Naive thymus-derived CD4-positive, alpha-beta T cell (primary cell): ENCODE measurements around the gene GNAI3. TPM values are rescaled to one million over a fixed set of nuclear protein-coding genes. Genes with fewer than 3 reads are reported as not detected.

Experiments used
- ATAC-seq: fragments of 150-1000 bp; cut with Tn5 transposase; 2 replicates; pipeline ENCODE4 v1.10.0; 2021; ENCODE audit warnings: mild to moderate bottlenecking, moderate library complexity
- CTCF ChIA-PET: fragments of 350-600 bp; sonication (Branson Sonifier 250); formaldehyde crosslinking; loops from one replicate; lab custom pipeline; 2021; ENCODE audit warnings: antibody characterized with exemption; lab: Charles Lee
- POLR2A ChIA-PET: fragments of 350-600 bp; sonication (Branson Sonifier 250); formaldehyde crosslinking; loops from one replicate; lab custom pipeline; 2021; ENCODE audit warnings: antibody characterized with exemption, inconsistent platforms; lab: Charles Lee
- DNase-seq, 9 donors: peaks; one replicate each; pipeline versions ENCODE4 v3.0.0 to v3.0.0-alpha.2; 2020 to 2022; ENCODE audit warnings: mixed read lengths in 1 of 9
- H3K27ac ChIP-seq: one replicate; pipeline ENCODE4 v1.7.0; 2013; ENCODE audit warnings: mild to moderate bottlenecking, low read depth, low read length, moderate library complexity
- H3K27me3 ChIP-seq, 2 donors: one replicate each; pipeline ENCODE4 v1.7.0; 2013; ENCODE audit warnings: low read length in 2 of 2, mild to moderate bottlenecking in 2 of 2, moderate library complexity in 2 of 2; ENCODE audit not compliant: control insufficient read depth in 2 of 2, insufficient read depth in 2 of 2
- H3K36me3 ChIP-seq, 3 experiments: 1 replicate in 2 of 3; 2 replicates in 1 of 3; pipeline ENCODE4 v1.7.0; 2013; ENCODE audit warnings: low read length in 3 of 3, mild to moderate bottlenecking in 3 of 3, moderate library complexity in 1 of 3; ENCODE audit not compliant: insufficient read depth in 3 of 3, control insufficient read depth in 2 of 3
- H3K4me1 ChIP-seq, 2 donors: one replicate each; pipeline ENCODE4 v1.7.0; 2013; ENCODE audit warnings: low read length in 2 of 2, mild to moderate bottlenecking in 2 of 2, moderate library complexity in 1 of 2; ENCODE audit not compliant: control insufficient read depth in 2 of 2, insufficient read depth in 2 of 2
- H3K4me3 ChIP-seq: 2 replicates; pipeline ENCODE4 v1.7.0; 2013; ENCODE audit warnings: mild to moderate bottlenecking, low read length
- H3K9me3 ChIP-seq, 3 experiments: 1 replicate in 2 of 3; 2 replicates in 1 of 3; pipeline ENCODE4 v1.7.0; 2013; ENCODE audit warnings: low read length in 3 of 3; ENCODE audit not compliant: control insufficient read depth in 2 of 3
- H3K27ac Mint-ChIP-seq, 9 donors: one replicate each; pipeline ENCODE4 v1.8.0; 2020 to 2022; ENCODE audit warnings: mixed read lengths in 9 of 9, mild to moderate bottlenecking in 8 of 9, moderate library complexity in 5 of 9, inconsistent platforms in 2 of 9
- H3K27me3 Mint-ChIP-seq, 5 donors: one replicate each; pipeline ENCODE4 v1.8.0; 2021 to 2022; ENCODE audit warnings: mixed read lengths in 5 of 5, mild to moderate bottlenecking in 1 of 5
- H3K36me3 Mint-ChIP-seq, 5 donors: one replicate each; pipeline ENCODE4 v1.8.0; 2020 to 2022; ENCODE audit warnings: mixed read lengths in 5 of 5, mild to moderate bottlenecking in 3 of 5, inconsistent platforms in 1 of 5
- H3K4me1 Mint-ChIP-seq, 7 donors: one replicate each; pipeline ENCODE4 v1.8.0; 2020 to 2022; ENCODE audit warnings: mixed read lengths in 7 of 7, mild to moderate bottlenecking in 3 of 7, inconsistent platforms in 1 of 7
- H3K4me3 Mint-ChIP-seq, 10 donors: one replicate each; pipeline ENCODE4 v1.8.0; 2020 to 2022; ENCODE audit warnings: mild to moderate bottlenecking in 10 of 10, mixed read lengths in 10 of 10, moderate library complexity in 6 of 10, inconsistent platforms in 2 of 10
- H3K9me3 Mint-ChIP-seq, 11 donors: one replicate each; pipeline ENCODE4 v1.8.0; 2020 to 2022; ENCODE audit warnings: mixed read lengths in 11 of 11, mild to moderate bottlenecking in 4 of 11, inconsistent platforms in 1 of 11, moderate library complexity in 1 of 11
- intact Hi-C, 2 donors: fragments of 100-400 bp; cut with micrococcal nuclease; formaldehyde crosslinking; loops; one replicate each; pipeline ENCODE4 v1.15.1; 2023
- polyA plus RNA-seq, 2 donors: library from polyadenylated mRNA; unstranded; fragments of 300-500 nt; fragmentation: Illumina TruSeq; gene quantifications; one replicate each; pipeline ENCODE4 v1.2.3, GENCODE V29; 2021
- total RNA-seq, 6 experiments: library from RNA in 5 of 6; stranded (reverse) in 5 of 6; gene quantifications; 1 replicate in 5 of 6; 2 replicates in 1 of 6; pipeline ENCODE4 v1.2.3 and lab custom pipeline; 2021 to 2026

Gene GNAI3
- total and polyA plus RNA-seq, 7 experiments from 2014 or later = 4.9 to 9.3 (median 7.2) TPM

DNA sequence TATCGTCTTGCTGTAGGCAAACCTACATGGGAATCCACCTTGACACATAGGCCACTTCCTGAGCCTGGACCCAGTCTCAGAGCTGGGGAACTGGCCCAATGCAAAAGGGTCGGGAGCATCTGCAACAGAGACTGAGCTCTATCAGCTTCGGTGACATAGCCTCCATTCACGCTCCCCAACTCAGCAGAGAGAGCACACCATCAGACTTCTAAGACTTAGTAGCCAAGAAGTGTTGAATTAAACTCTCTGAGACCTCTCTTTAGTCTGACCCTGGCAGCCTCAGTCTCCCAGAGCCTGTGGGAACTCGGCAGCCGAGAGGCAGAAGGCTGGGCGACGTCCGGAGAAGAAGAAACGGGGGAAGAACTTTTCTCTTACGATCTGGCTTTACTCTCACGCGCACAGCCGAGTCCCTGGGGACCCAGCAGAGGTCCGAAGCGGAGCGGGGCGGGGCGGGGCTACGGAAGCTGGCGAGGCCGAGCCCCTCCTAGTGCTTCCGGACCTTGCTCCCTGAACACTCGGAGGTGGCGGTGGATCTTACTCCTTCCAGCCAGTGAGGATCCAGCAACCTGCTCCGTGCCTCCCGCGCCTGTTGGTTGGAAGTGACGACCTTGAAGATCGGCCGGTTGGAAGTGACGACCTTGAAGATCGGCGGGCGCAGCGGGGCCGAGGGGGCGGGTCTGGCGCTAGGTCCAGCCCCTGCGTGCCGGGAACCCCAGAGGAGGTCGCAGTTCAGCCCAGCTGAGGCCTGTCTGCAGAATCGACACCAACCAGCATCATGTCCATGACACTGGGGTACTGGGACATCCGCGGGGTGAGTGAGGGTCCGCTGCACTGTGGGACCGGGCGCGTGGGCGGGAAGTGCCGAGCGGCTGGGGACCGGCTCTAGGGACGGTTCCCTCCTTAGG is 107.5 kb downstream of the GNAI3 start, which contains the start of gene GSTM4:
Gene GSTM4 (plus strand): TSS at position 485 of the 905 bp plus-strand sequence. CDS start 291 bp downstream, at position 776.
- peak within 1 kb of the TSS; percentile 67 for H3K27ac ChIP-seq
- H3K9me3 ChIP-seq = no peaks in the 10 kb centered on the region
- Mint-ChIP-seq H3K27ac (peak within 1 kb of the TSS; percentile 76 to 94 (median 87)), H3K36me3 (peaks cover 0 to 6% (median 0%) of the 10 kb centered on the region in 5 donors), H3K27me3 (peaks cover 0 to 28% (median 0%) of the 10 kb centered on the region in 5 donors), H3K9me3 (no peaks in the 10 kb centered on the region), H3K4me1 (peaks cover 10 to 36% (median 24%) of the 10 kb centered on the region in 7 donors), H3K4me3 (peak within 1 kb of the TSS; percentile 87 to 96 (median 94))
- peaks cover 0 to 5% (median 0%) of the 10 kb centered on the region in 3 experiments for H3K36me3 ChIP-seq
- no peaks in the 10 kb centered on the region for H3K27me3 ChIP-seq
- intact Hi-C loops = loop anchor here (1.0 kb wide), 2 partner anchors 12 to 13 kb away; partner anchors contain the start of gene GSTM2 (in 1 of the 2)
- ChIA-PET POLR2A (interaction anchor here (0.6 to 0.7 kb wide), 3 partner anchors 9 to 12 kb away, joined by 4 to 5 read pairs (median 4); no protein-coding TSS in a partner anchor), CTCF (interaction anchor here (0.5 to 5.2 kb wide), 6 partner anchors 14 to 577 kb away, joined by 3 to 41 read pairs (median 3); no protein-coding TSS in a partner anchor)
- H3K4me3 ChIP-seq = peak within 1 kb of the TSS; percentile 89
- H3K4me1 ChIP-seq = peaks cover 6 to 9% of the 10 kb centered on the region in 2 donors
- peak; percentile 88 for ATAC-seq
- DNase-seq = peak in 8 of 9 donors; percentile 18 to 76 (median 38)

DNA sequence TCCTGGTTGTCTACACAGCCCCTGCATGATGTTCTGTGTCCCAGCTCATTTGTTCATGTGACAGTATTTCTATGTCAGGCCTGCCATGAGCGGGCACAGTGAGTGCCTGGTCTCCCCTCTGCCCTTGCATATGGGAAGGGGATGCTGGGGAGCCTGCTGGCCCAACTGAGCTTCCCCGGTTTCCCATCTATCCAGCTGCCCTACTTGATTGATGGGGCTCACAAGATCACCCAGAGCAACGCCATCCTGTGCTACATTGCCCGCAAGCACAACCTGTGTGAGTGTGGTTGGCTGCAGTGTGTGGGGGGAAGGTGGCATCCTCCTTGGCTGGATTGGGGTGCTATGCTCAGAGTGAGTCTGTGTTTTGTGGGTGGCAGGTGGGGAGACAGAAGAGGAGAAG is 109.0 kb downstream of the GNAI3 start:
- H3K36me3 Mint-ChIP-seq = peaks cover 0 to 6% (median 0%) of the 10 kb centered on the region in 5 donors
- no peak overlapping the region for H3K4me3 ChIP-seq
- peak overlapping the region in 9 of 10 donors; percentile 42 to 96 (median 83) for H3K4me3 Mint-ChIP-seq
- peak overlapping the region in 4 of 9 donors; percentile 36 to 60 (median 46) for H3K27ac Mint-ChIP-seq
- peaks cover 10 to 36% (median 26%) of the 10 kb centered on the region in 7 donors for H3K4me1 Mint-ChIP-seq
- no peak overlapping the region for H3K27ac ChIP-seq
- POLR2A ChIA-PET = no interaction called here
- no peaks in the 10 kb centered on the region for H3K9me3 ChIP-seq
- intact Hi-C loops = no loop called here
- peaks cover 0 to 15% (median 0%) of the 10 kb centered on the region in 5 donors for H3K27me3 Mint-ChIP-seq
- peaks cover 6 to 9% of the 10 kb centered on the region in 2 donors for H3K4me1 ChIP-seq
- no peaks in the 10 kb centered on the region for H3K9me3 Mint-ChIP-seq
- H3K27me3 ChIP-seq = no peaks in the 10 kb centered on the region
- CTCF ChIA-PET = interaction anchor here (5.2 kb wide), 1 partner anchor 15 kb away, joined by 41 read pairs; no protein-coding TSS in a partner anchor
- ATAC-seq = no peak
- H3K36me3 ChIP-seq = peaks cover 0 to 5% (median 0%) of the 10 kb centered on the region in 3 experiments
- no peak for DNase-seq

DNA sequence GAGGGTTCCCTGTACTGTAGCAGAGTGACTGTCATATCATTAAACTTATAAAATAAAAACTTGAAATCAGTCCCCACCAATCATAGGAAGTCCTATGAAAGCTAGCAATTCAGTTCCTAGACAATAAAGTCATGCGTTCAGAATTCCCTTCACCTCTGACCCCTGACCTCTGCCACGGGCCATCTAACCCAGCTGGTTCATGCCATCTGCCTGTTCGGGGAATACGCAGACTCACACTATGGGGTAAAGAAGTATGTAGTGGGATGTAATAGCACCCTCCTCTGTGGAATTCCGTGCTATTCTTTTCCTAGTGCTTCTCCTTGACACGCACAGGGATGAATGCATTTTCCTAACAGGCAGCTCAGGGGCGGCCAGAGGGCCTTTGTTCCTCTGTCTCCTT is 109.6 kb downstream of the GNAI3 start:
- H3K4me1 Mint-ChIP-seq = peaks cover 10 to 36% (median 26%) of the 10 kb centered on the region in 7 donors
- Histone ChIP-seq H3K27ac (no peak overlapping the region), H3K9me3 (no peaks in the 10 kb centered on the region), H3K4me1 (peaks cover 6 to 9% of the 10 kb centered on the region in 2 donors), H3K4me3 (no peak overlapping the region), H3K36me3 (peaks cover 0 to 5% (median 0%) of the 10 kb centered on the region in 3 experiments), H3K27me3 (no peaks in the 10 kb centered on the region)
- peaks cover 0 to 6% (median 0%) of the 10 kb centered on the region in 5 donors for H3K36me3 Mint-ChIP-seq
- DNase-seq (no peak), ATAC-seq (no peak)
- H3K27ac Mint-ChIP-seq = peak overlapping the region in 3 of 9 donors; percentile 17 to 65 (median 42)
- intact Hi-C loops = no loop called here
- CTCF ChIA-PET = interaction anchor here (5.2 kb wide), 1 partner anchor 16 kb away, joined by 41 read pairs; no protein-coding TSS in a partner anchor
- POLR2A ChIA-PET = interaction anchor here (0.6 kb wide), 1 partner anchor 20 kb away, joined by 3 read pairs; no protein-coding TSS in a partner anchor
- H3K9me3 Mint-ChIP-seq = no peaks in the 10 kb centered on the region
- H3K27me3 Mint-ChIP-seq = peaks cover 0 to 11% (median 0%) of the 10 kb centered on the region in 5 donors
- H3K4me3 Mint-ChIP-seq = peak overlapping the region in 9 of 10 donors; percentile 25 to 94 (median 60)

DNA sequence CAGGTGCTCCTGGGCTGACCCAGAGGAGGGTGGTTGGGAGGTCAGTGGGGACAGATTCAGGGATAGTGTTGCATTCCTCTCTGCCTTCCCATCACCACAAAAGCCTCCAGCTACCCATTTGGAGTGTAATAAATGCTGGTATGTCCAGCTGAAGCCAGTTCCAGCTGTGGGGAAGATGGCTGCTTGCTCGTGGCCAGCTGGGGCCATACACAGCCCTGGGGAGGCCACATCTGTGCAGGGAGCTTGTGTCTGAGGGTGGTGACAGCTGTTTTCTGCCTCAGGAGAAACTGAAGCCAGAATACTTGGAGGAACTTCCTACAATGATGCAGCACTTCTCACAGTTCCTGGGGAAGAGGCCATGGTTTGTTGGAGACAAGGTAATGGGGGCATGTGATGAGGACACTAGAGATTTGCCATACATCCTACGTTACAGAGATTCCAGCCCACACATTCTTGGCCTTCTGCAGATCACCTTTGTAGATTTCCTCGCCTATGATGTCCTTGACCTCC is 110.2 kb downstream of the GNAI3 start:
- Histone ChIP-seq H3K27ac (no peak overlapping the region), H3K36me3 (peaks cover 0 to 5% (median 0%) of the 10 kb centered on the region in 3 experiments), H3K4me1 (peaks cover 6 to 9% of the 10 kb centered on the region in 2 donors), H3K27me3 (no peaks in the 10 kb centered on the region), H3K9me3 (no peaks in the 10 kb centered on the region), H3K4me3 (no peak overlapping the region)
- ChIA-PET POLR2A (interaction anchor here (0.6 kb wide), 1 partner anchor 20 kb away, joined by 3 read pairs; no protein-coding TSS in a partner anchor), CTCF (interaction anchor here (5.2 kb wide), 1 partner anchor 16 kb away, joined by 41 read pairs; no protein-coding TSS in a partner anchor)
- Mint-ChIP-seq H3K36me3 (peaks cover 0 to 6% (median 0%) of the 10 kb centered on the region in 5 donors), H3K27ac (peak overlapping the region in 1 of 9 donors; percentile 65), H3K27me3 (peaks cover 0 to 5% (median 0%) of the 10 kb centered on the region in 5 donors), H3K9me3 (no peaks in the 10 kb centered on the region), H3K4me3 (peak overlapping the region in 4 of 10 donors; percentile 18 to 67 (median 44)), H3K4me1 (peaks cover 10 to 33% (median 26%) of the 10 kb centered on the region in 7 donors)
- intact Hi-C loops = no loop called here
- DNase-seq (no peak), ATAC-seq (no peak)

DNA sequence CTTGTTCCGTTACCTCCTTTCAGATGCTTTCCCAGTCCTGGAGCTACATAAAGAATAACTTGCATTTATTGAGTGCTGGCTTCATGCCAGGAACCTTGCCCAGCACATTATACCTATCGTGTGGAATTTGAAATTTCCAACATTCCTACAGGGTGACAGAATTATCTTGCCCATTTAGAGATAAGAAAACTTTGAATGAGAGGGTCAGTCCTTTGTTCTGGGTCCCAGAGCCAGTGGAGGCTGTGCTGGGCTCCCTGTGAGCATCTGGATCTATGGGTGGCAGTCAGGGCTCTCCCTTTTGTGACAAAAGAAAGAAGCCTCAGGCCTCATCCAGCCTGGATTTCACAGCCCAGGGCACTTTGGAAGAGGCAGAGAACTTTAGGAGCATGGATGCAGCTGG is 110.7 kb downstream of the GNAI3 start:
- ChIA-PET POLR2A (interaction anchor here (1.0 kb wide), 1 partner anchor 9 kb away, joined by 3 read pairs; no protein-coding TSS in a partner anchor), CTCF (no interaction called here)
- Histone ChIP-seq H3K27me3 (no peaks in the 10 kb centered on the region), H3K9me3 (no peaks in the 10 kb centered on the region), H3K27ac (no peak overlapping the region), H3K36me3 (peaks cover 0 to 5% (median 0%) of the 10 kb centered on the region in 3 experiments), H3K4me3 (no peak overlapping the region), H3K4me1 (peaks cover 6 to 9% of the 10 kb centered on the region in 2 donors)
- H3K4me3 Mint-ChIP-seq = peak overlapping the region in 1 of 10 donors; percentile 29
- H3K9me3 Mint-ChIP-seq = no peaks in the 10 kb centered on the region
- ATAC-seq (no peak), DNase-seq (no peak)
- peaks cover 0 to 6% (median 0%) of the 10 kb centered on the region in 5 donors for H3K36me3 Mint-ChIP-seq
- intact Hi-C loops = no loop called here
- peaks cover 10 to 32% (median 26%) of the 10 kb centered on the region in 7 donors for H3K4me1 Mint-ChIP-seq
- H3K27ac Mint-ChIP-seq = no peak overlapping the region
- H3K27me3 Mint-ChIP-seq = peaks cover 0 to 2% (median 0%) of the 10 kb centered on the region in 5 donors
